Left renal pelvis (tissue), 4 donors: ENCODE results near the gene LDLRAP1. TPM values are rescaled to one million over a fixed set of nuclear protein-coding genes. Genes with fewer than 3 reads are reported as not detected.
"Not testable (repeated sequence)": the region's sequence is repeated elsewhere in the genome, so short reads cannot be mapped to it uniquely, and the experiment has no call there.

Experiments
- DNase-seq, 4 donors: peaks; one replicate each; pipeline ENCODE4 v3.0.0-alpha.2; 2013; ENCODE audit warnings: low read depth in 4 of 4, low spot score in 3 of 4
- polyA plus RNA-seq, 4 donors: library from polyadenylated mRNA; unstranded; fragments of 120-200 nt; gene quantifications; one replicate each; pipeline ENCODE4 v1.2.1, GENCODE V29; 2013; ENCODE audit not compliant: insufficient read length in 4 of 4

The LDLRAP1 gene
- 10 to 100 TPM; 11.5 to 15.0 (median 11.7) TPM for polyA plus RNA-seq

GRCh38 chr1:25543425-25544242, at the start of gene LDLRAP1:
Gene LDLRAP1 (plus strand): TSS chr1:25543606. CDS start chr1:25543699, 93 bp downstream.
- no peak for DNase-seq

GRCh38 chr1:25494952-25495351, 48.5 kb upstream of the LDLRAP1 start:
- no peak for DNase-seq

- no peak for DNase-seq
These were observed 42.7 kb upstream of the LDLRAP1 start for GRCh38 chr1:25500694-25501093.

- no peak for DNase-seq
These were observed 42.0 kb upstream of the LDLRAP1 start for GRCh38 chr1:25501235-25502058.

DNA sequence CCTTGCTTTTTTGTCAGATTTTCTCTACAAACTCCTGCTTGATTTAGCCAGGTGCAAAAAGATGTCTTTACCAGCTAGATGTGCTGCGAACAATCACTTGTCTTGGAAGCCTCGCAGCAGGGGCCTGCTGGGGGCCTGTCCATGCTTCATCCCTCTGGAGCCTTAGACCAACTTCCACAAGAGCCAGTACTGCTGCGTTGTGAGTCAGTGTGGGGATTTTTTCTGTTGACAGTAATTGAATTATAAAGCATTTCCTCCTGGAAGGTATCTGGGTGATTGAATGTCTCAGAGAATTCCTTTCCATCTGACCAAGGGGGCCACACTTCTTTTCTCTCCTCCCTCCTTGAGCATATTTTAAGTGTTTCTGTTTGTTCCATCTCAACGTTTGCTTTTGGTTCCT, 40.4 kb upstream of the LDLRAP1 start:
- DNase-seq = no peak

DNA sequence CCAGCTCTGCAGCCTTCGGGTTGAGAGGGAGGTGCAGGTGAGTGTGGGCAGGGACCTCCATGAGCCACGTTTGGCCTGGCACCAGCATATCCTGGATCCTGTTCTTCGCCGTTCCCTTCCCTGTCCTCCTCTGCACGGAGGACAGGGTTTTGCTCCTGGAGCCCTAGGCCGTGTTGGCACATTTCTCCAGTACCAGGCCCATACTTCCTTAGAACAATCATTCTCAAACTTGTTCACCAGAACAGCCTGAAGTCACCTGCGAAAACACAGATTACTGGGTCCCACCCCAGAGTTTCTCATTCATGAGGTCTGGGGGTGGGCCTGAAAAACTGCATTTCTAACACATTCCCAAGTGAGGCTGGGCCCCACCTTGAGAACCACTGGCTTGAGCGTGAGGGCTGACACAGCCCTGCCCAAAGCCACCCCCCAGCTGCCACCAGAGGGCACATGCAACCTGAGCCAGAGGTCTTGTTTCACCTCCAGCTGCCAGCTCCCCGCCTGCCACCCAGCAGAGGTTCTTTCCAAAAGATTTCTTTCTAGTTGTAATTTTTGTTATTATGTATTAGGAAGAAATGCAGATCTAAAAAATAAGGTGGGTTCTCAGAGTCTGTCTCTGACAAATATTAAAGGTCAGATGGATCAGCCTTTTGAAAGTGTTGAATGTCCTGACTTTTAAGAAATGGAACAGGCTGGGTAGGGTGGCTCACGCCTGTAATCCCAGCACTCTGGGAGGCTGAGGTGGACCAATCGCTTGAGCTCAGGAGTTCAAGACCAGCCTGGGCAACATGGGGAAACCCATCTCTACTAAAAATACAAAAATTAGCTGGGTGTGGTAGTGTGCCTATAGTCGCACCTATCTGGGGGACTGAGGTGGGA, 39.6 kb upstream of the LDLRAP1 start:
- DNase-seq = no peak

GRCh38 chr1:25504706-25505595, 38.5 kb upstream of the LDLRAP1 start:
- DNase-seq = no peak

DNA sequence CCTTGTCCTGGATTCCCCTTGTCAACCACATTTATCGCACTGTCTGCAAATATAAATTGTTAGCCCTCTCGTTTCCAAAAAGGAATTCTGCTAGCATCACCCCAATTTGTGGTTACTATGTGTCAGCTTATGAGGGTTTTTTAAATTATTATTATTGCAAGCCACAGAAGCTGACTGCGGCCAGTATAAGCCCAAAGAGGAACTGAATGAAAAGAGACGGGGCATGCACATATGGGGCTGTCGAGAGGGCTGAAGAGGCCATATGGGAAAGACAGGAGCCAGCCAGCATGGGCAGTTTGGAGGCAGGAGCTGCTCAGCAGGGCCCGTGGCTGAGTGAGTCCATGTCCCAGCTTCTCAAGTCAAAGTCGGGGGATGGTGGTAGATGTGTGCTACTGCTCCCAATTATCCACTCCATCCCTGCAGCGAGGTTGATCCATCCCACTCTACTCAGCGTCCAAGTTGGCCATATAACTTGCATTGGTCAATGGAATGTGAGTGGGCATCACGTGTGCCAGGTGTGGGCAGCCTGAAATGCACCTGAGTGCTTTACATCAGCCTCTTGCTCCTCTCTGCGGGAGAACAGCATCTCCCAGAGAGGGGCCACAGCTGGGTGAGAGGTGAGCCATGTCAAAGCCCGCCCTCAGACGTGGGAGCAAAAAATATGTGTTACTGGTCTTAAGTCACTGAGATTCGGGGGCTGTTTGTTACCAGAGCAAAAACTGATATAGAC, 37.6 kb upstream of the LDLRAP1 start:
- no peak for DNase-seq

GRCh38 chr1:25506566-25507463, 36.6 kb upstream of the LDLRAP1 start:
- not testable (repeated sequence) for DNase-seq

DNA sequence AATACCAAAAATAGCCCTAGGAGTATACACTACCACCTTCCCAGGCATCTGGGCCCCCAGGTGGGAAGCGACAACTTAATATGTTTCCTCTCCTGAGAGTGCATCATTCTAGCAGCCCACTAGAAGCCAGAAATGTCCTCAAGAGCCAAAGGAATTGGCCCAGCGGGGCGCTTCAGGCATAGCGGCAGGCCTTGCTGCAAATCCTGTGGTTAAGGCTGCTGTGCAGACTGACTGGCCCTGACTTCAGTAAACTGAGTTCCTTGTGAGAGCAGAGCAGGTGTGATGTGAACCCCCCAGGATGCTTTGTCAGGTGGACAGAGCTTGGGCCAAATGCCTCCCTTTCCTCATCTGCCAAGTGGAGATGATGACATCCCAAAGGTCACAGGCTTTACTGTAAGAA, 29.7 kb upstream of the LDLRAP1 start:
- DNase-seq = no peak

GRCh38 chr1:25515033-25515432, 28.4 kb upstream of the LDLRAP1 start:
- DNase-seq = no peak

DNA sequence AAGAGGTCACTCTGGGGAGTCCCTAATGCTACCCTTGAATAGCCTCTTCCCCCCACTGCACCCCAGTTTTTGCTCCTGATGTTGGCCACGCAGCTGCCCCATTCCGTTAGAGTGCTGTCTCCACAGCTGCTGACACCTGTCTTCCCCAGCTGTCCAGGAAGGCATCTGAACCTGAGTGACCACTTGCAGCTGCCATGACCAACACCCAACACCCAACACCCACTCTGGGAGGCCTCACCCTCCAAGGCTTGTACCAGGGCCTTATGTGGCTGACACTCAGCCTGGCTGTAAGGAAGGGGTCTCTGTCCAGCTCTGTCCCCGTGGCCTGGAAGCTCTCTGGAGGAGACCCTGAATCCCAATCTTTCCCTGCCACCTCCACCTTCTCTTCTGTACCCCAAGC, 26.7 kb upstream of the LDLRAP1 start:
- no peak for DNase-seq

DNA sequence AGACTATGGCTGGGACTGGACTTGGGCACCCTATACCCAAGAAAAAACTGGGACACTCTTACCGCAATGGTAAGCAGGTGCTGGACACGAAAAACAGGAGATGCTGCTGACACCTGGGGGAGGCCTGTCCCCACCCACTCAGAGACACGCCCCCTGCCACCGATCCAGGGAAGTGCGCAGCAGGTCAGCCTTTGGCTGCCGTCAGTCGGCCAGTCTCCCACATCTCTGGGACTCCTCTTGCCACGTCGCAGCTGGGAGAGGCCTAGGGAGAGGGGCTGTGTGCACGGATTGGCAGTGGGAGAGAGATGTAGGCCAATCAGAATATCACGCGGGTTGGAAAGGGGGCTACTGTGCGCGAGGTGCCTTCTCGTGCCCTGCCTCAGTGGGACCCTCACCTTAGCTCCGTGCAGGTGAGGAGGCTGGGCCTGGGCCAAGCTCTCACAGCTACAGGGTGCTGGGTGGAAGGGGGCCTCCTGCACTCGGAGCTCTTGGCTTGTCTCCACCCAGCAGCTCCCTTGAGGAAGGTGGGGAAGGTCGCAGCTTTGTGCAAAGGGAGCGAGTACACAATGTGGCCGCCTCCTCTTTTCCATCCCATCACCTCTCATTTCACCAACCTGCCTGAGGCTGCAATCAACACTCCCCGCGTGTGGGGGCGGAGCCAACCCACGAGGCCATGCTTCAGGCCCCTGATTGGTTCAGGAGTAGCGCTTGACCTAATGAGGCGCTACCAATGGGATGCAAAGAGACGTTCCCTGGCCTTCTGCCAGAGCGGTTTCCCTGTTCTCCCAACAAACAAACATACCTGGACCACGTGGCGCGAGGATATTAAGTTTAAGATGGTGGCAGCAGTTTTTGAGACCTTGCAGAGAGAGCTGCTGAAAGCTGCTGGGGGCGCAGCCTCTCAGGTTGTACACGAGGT, 25.7 kb upstream of the LDLRAP1 start:
- no peak for DNase-seq

DNA sequence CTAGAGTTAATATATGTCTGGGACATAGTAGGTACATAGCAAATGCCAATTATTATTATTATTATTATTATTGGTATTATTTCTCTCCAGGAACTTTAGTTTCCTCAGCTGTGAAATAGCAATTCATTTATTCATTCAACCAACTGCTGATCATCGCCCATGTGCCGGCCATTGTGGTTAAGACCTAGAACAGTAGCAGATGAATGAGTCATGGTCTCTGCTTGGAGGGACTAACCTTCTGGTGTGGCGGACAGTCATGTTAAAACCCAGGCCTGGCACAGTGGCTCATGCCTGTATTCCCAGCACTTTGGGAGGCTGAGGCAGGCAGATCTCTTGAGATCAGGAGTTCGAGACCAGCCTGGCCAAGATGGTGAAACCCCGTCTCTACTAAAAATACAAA, 23.8 kb upstream of the LDLRAP1 start:
- no peak for DNase-seq

DNA sequence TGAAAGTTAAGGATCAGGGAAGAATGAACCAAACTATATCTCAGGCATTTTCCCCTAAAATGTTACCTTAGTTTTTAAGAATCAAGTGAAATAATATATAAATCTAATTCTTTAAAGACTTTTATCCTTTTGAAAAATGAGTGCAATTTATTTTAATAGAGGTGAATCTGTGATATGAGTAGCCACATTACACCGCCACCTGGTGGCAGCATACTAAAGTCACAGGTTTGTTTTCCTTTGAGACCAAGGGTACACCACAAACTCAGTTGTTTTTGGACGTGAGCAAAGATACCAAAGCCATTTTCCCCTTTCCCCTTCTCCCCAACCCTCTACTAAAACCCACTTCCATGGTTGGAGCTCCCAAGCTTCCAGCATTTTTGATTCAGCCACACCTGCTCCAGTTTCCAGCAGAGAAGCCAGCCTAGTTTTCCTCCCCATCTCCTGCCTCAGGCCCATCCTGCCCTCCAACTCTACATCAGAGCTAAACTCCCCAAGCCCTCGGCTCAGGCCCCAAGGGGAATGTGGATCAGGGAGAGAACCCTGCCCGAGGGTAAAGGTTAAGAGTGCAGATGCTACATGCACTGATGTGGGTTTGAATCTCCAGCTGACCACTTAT, 22.9 kb upstream of the LDLRAP1 start:
- no peak for DNase-seq

GRCh38 chr1:25522031-25522655, 21.3 kb upstream of the LDLRAP1 start:
- no peak for DNase-seq
